HG03066 (cell line): Measurements from ENCODE around the gene CLEC2L.

Experiments
- ATAC-seq: cut with Tn5 transposase; IDR thresholded peaks from one replicate; pipeline ENCODE4 v1.9.1; 2021; ENCODE audit warnings: low read depth; ENCODE audit not compliant: unreplicated experiment

The CLEC2L gene

GRCh38 chr7:139523199-139523941, at the start of gene CLEC2L:
CLEC2L (plus strand) TSS chr7:139523685; CDS start chr7:139523928, 243 bp downstream.
- no peak for ATAC-seq

- ATAC-seq: no peak
These were observed 47.3 kb upstream of the CLEC2L start for GRCh38 chr7:139476139-139476538.

- no peak for ATAC-seq
These were observed 46.6 kb upstream of the CLEC2L start for GRCh38 chr7:139476891-139477290.

- ATAC-seq: no peak
These were observed 43.9 kb upstream of the CLEC2L start for GRCh38 chr7:139479620-139480019.

GRCh38 chr7:139481364-139481763, 42.1 kb upstream of the CLEC2L start:
- ATAC-seq: no peak

GRCh38 chr7:139482122-139482521, 41.4 kb upstream of the CLEC2L start:
- no peak for ATAC-seq

- peak; percentile 21 for ATAC-seq
These were observed 40.6 kb upstream of the CLEC2L start for GRCh38 chr7:139482662-139483466.

- ATAC-seq: no peak
These were observed 36.0 kb upstream of the CLEC2L start for GRCh38 chr7:139487366-139488080.

- ATAC-seq: no peak
These were observed 34.7 kb upstream of the CLEC2L start for GRCh38 chr7:139488810-139489209.

GRCh38 chr7:139490130-139490529, 33.4 kb upstream of the CLEC2L start:
- no peak for ATAC-seq

- no peak for ATAC-seq
These were observed 31.2 kb upstream of the CLEC2L start for GRCh38 chr7:139492293-139492692.

- ATAC-seq: peak; percentile 66
These were observed 28.5 kb upstream of the CLEC2L start for GRCh38 chr7:139494835-139495579.

- no peak for ATAC-seq
These were observed 27.8 kb upstream of the CLEC2L start for GRCh38 chr7:139495580-139496125.

GRCh38 chr7:139496528-139496927, 27.0 kb upstream of the CLEC2L start:
- ATAC-seq: no peak

GRCh38 chr7:139500770-139501138, 22.7 kb upstream of the CLEC2L start:
- no peak for ATAC-seq

- no peak for ATAC-seq
These were observed 21.3 kb upstream of the CLEC2L start for GRCh38 chr7:139502226-139502625.

GRCh38 chr7:139505563-139505962, 17.9 kb upstream of the CLEC2L start:
- no peak for ATAC-seq

- no peak for ATAC-seq
These were observed 13.9 kb upstream of the CLEC2L start for GRCh38 chr7:139509535-139509934.

- ATAC-seq: no peak
These were observed 12.2 kb upstream of the CLEC2L start for GRCh38 chr7:139511315-139511714.

- ATAC-seq: no peak
These were observed 8.2 kb upstream of the CLEC2L start for GRCh38 chr7:139515266-139515665.
